Stimulated activated CD4-positive, alpha-beta T cell treated with anti-CD3 and anti-CD28 coated beads, Interleukin-4, amount 100 ng/mL, for 24 hours (primary cell): Measurements from ENCODE around the gene MYOCD.

ENCODE experiments used
- DNase-seq: peaks from one replicate; pipeline ENCODE4 v3.0.0-alpha.2; 2020

Gene MYOCD

GRCh38 chr17:12644623-12645022 lies 21.1 kb upstream of the MYOCD start:
- DNase-seq: no peak

GRCh38 chr17:12646761-12647422 lies 18.8 kb upstream of the MYOCD start:
- no peak for DNase-seq

GRCh38 chr17:12648498-12648897 lies 17.2 kb upstream of the MYOCD start:
- no peak for DNase-seq

- DNase-seq: no peak
These were observed 9.8 kb upstream of the MYOCD start for GRCh38 chr17:12655936-12656335.

GRCh38 chr17:12656354-12656753 lies 9.3 kb upstream of the MYOCD start:
- DNase-seq: no peak

- no peak for DNase-seq
These were observed 6.2 kb upstream of the MYOCD start for GRCh38 chr17:12659500-12659899.

GRCh38 chr17:12664252-12664651 lies 1.4 kb upstream of the MYOCD start:
- no peak for DNase-seq

GRCh38 chr17:12664894-12665262 lies 812 bp upstream of the MYOCD start:
- DNase-seq: no peak

- no peak for DNase-seq
These were observed 1.0 kb downstream of the MYOCD start for GRCh38 chr17:12666718-12667117.

- no peak for DNase-seq
These were observed 1.7 kb downstream of the MYOCD start for GRCh38 chr17:12667299-12667958.

GRCh38 chr17:12671906-12672305 lies 6.2 kb downstream of the MYOCD start:
- no peak for DNase-seq

GRCh38 chr17:12672947-12673346 lies 7.3 kb downstream of the MYOCD start:
- no peak for DNase-seq

GRCh38 chr17:12673788-12674187 lies 8.1 kb downstream of the MYOCD start:
- no peak for DNase-seq

GRCh38 chr17:12680407-12680897 lies 14.8 kb downstream of the MYOCD start:
- no peak for DNase-seq

GRCh38 chr17:12680993-12681392 lies 15.3 kb downstream of the MYOCD start:
- DNase-seq: no peak

GRCh38 chr17:12683299-12683698 lies 17.6 kb downstream of the MYOCD start:
- no peak for DNase-seq

- no peak for DNase-seq
These were observed 20.8 kb downstream of the MYOCD start for GRCh38 chr17:12686486-12686885.

- DNase-seq: no peak
These were observed 22.7 kb downstream of the MYOCD start for GRCh38 chr17:12688382-12688781.

- DNase-seq: no peak
These were observed 25.5 kb downstream of the MYOCD start for GRCh38 chr17:12691173-12691572.

GRCh38 chr17:12693640-12694039 lies 27.9 kb downstream of the MYOCD start:
- DNase-seq: no peak

- DNase-seq: no peak
These were observed 40.4 kb downstream of the MYOCD start for GRCh38 chr17:12706070-12706469.

- no peak for DNase-seq
These were observed 43.4 kb downstream of the MYOCD start for GRCh38 chr17:12709063-12709462.

- DNase-seq: no peak
These were observed 46.7 kb downstream of the MYOCD start for GRCh38 chr17:12712415-12712814.

GRCh38 chr17:12712941-12713340 lies 47.3 kb downstream of the MYOCD start:
- no peak for DNase-seq

GRCh38 chr17:12719948-12720347 lies 54.3 kb downstream of the MYOCD start:
- DNase-seq: no peak
